GM23248 (cell line): ENCODE data around the gene PPFIA4. TPM values are rescaled to one million over a fixed set of nuclear protein-coding genes. Genes with fewer than 3 reads are reported as not detected.

ENCODE experiments used
- DNase-seq: peaks from one replicate; pipeline ENCODE4 v3.0.0-alpha.2; 2015
- H2AFZ ChIP-seq: fragments of 200-600 bp; sonication (generic); 2 replicates; pipeline ENCODE4 v1.6.1; 2016; ENCODE audit warnings: antibody characterized with exemption
- H3F3A ChIP-seq: fragments of 200-600 bp; sonication (generic); 2 replicates; pipeline ENCODE4 v1.6.1; 2016; ENCODE audit warnings: mild to moderate bottlenecking, antibody characterized with exemption, mixed run types; ENCODE audit not compliant: insufficient read depth
- H3K27ac ChIP-seq: fragments of 200-600 bp; sonication (generic); 2 replicates; pipeline ENCODE4 v1.5.1; 2016; ENCODE audit warnings: mild to moderate bottlenecking
- H3K27me3 ChIP-seq: fragments of 200-600 bp; sonication (generic); replicated peaks from 2 replicates; pipeline ENCODE4 v1.6.1; 2016; ENCODE audit warnings: mild to moderate bottlenecking; ENCODE audit not compliant: insufficient read depth
- H3K36me3 ChIP-seq: fragments of 200-600 bp; sonication (generic); 2 replicates; pipeline ENCODE4 v1.6.1; 2016; ENCODE audit warnings: low read depth, mild to moderate bottlenecking
- H3K4me1 ChIP-seq: fragments of 200-600 bp; sonication (generic); 2 replicates; pipeline ENCODE4 v1.6.1; 2016; ENCODE audit warnings: mild to moderate bottlenecking; ENCODE audit not compliant: insufficient read depth
- H3K4me2 ChIP-seq: fragments of 200-600 bp; sonication (generic); one replicate; pipeline ENCODE4 v1.6.1; 2016; ENCODE audit warnings: mild to moderate bottlenecking; ENCODE audit not compliant: unreplicated experiment
- H3K4me3 ChIP-seq: fragments of 200-600 bp; sonication (generic); 2 replicates; pipeline ENCODE4 v1.5.1; 2016; ENCODE audit warnings: mild to moderate bottlenecking
- H3K79me2 ChIP-seq: fragments of 200-600 bp; sonication (generic); 2 replicates; pipeline ENCODE4 v1.6.1; 2016; ENCODE audit warnings: mild to moderate bottlenecking; ENCODE audit not compliant: insufficient read depth
- H3K9ac ChIP-seq: fragments of 200-600 bp; sonication (generic); 2 replicates; pipeline ENCODE4 v1.6.1; 2016; ENCODE audit warnings: mild to moderate bottlenecking
- H3K9me2 ChIP-seq: fragments of 200-600 bp; sonication (generic); 2 replicates; pipeline ENCODE4 v1.6.1; 2016; ENCODE audit warnings: mixed run types, mild to moderate bottlenecking, moderate library complexity; ENCODE audit not compliant: insufficient read depth
- H3K9me3 ChIP-seq: fragments of 200-600 bp; sonication (generic); one replicate; pipeline ENCODE4 v1.6.1; 2017; ENCODE audit warnings: low read depth
- H4K20me1 ChIP-seq: fragments of 200-600 bp; sonication (generic); 2 replicates; pipeline ENCODE4 v1.6.0; 2016; ENCODE audit not compliant: insufficient read depth
- EZH2 ChIP-seq: fragments of 200-600 bp; sonication (generic); IDR thresholded peaks from 2 replicates; pipeline ENCODE4 v1.6.1; 2018; ENCODE audit warnings: antibody characterized with exemption, mild to moderate bottlenecking; ENCODE audit not compliant: insufficient read depth, poor library complexity, severe bottlenecking
- EZH2phosphoT487 ChIP-seq: fragments of 200-600 bp; sonication (generic); IDR thresholded peaks from 2 replicates; pipeline ENCODE4 v1.6.1; 2018; ENCODE audit warnings: antibody characterized with exemption, moderate library complexity, mild to moderate bottlenecking, low read depth; ENCODE audit not compliant: insufficient read depth
- WGBS, 2 experiments: methylation state at CpG; one replicate each; pipeline ENCODE4 v1.1.6; 2015 to 2017; ENCODE audit warnings: low lambda C conversion rate in 2 of 2, low coverage in 1 of 2; ENCODE audit errors: missing lambda C conversion rate in 2 of 2; 5-methylcytosine and 5-hydroxymethylcytosine counted together
- in situ Hi-C: fragments of 300-500 bp; cut with MboI; formaldehyde crosslinking; loops from 2 replicates; pipeline ENCODE4 v1.15.0; 2020
- polyA plus RNA-seq: library from polyadenylated mRNA; unstranded; fragments of >200 nt; fragmentation: Nextera tagmentation; extraction: Ambion mirVana; gene quantifications from 2 replicates; pipeline ENCODE4 v1.2.1, GENCODE V29; 2016
- total RNA-seq: library from RNA; depleted of rRNA; stranded (reverse); fragments of >200 nt; shearing (Covaris generic); gene quantifications from 2 replicates; pipeline ENCODE4 v1.2.3, GENCODE V29; 2014

PPFIA4 gene
- total and polyA plus RNA-seq, 2 experiments from 2014 or later: 4.9 to 13.6 TPM

GRCh38 chr1:203098914-203099520, 72.7 kb downstream of the PPFIA4 start:
- Histone ChIP-seq H3K9me3 (no peaks in the 10 kb centered on the region), H2AFZ (no peak overlapping the region), H3K4me3 (no peak overlapping the region), H3K27me3 (peaks cover 16% of the 10 kb centered on the region; the same call in 1 of the 2 replicates), H3K9ac (no peak overlapping the region), H3K79me2 (no peaks in the 10 kb centered on the region), H4K20me1 (no peaks in the 10 kb centered on the region), H3K36me3 (no peaks in the 10 kb centered on the region), H3K4me2 (no peak overlapping the region), H3K4me1 (no peaks in the 10 kb centered on the region), H3K27ac (no peak overlapping the region), H3K9me2 (no peaks in the 10 kb centered on the region), H3F3A (no peaks in the 10 kb centered on the region)
- TF ChIP-seq EZH2 (no peak), EZH2phosphoT487 (no peak)
- WGBS, 2 experiments: 39 to 47% methylated on average over 8 of the region's 8 CpGs
- DNase-seq: no peak
- in situ Hi-C loops: no loop called here

DNA sequence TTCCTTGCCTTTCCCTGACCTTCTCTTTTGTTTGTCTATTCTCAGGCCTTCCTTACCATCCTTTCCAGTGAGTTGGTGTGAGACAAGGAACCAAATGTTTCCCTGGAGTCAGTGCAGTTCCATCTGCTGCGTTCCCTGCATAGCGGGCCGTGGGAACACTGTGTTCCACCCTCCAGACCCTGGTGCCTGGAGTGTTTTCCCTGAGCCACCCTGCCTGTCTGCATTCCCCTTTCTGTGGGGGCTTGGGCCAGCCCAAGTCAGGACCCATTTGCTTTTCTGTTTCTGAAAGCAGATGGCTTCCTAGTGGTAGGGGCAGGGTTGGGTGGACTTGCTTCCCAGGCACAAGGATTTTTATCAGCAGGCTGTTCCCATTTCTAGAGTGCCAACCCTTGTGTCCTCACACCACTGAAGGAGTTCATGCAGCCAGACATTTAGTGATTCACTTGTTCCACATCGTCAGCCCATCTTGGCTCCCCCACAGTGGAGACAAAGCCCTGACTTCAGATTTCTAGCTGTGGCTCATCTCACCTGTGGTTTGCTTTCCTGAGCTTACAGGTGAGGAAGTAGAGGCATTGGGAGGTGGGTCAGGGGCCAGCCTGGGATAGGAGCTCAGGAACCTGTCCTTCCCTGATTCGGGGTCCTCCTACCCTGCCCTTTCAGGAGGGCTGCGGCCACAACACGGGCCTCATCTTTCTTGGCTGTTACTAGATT, 73.7 kb downstream of the PPFIA4 start:
- no peaks in the 10 kb centered on the region for H3K36me3 ChIP-seq
- H3K27me3 ChIP-seq: peaks cover 16% of the 10 kb centered on the region; the same call in 1 of the 2 replicates
- no peaks in the 10 kb centered on the region for H3F3A ChIP-seq
- H3K9me3 ChIP-seq: no peaks in the 10 kb centered on the region
- no peak overlapping the region for H3K4me3 ChIP-seq
- 61 to 63% methylated on average over 7 of the region's 7 CpGs for WGBS, 2 experiments
- no peak overlapping the region for H3K9ac ChIP-seq
- H3K9me2 ChIP-seq: no peaks in the 10 kb centered on the region
- in situ Hi-C loops: no loop called here
- no peaks in the 10 kb centered on the region for H3K4me1 ChIP-seq
- no peaks in the 10 kb centered on the region for H4K20me1 ChIP-seq
- H2AFZ ChIP-seq: no peak overlapping the region
- H3K27ac ChIP-seq: no peak overlapping the region
- H3K4me2 ChIP-seq: no peak overlapping the region
- H3K79me2 ChIP-seq: no peaks in the 10 kb centered on the region
- no peak for DNase-seq
- TF ChIP-seq EZH2 (no peak), EZH2phosphoT487 (no peak)

- Histone ChIP-seq H3K79me2 (no peaks in the 10 kb centered on the region), H4K20me1 (no peaks in the 10 kb centered on the region), H3K9me3 (no peaks in the 10 kb centered on the region), H3K9ac (no peak overlapping the region), H3K27me3 (peaks cover 18% of the 10 kb centered on the region; the same call in 1 of the 2 replicates), H3K27ac (no peak overlapping the region), H3K4me1 (no peaks in the 10 kb centered on the region), H3K4me2 (no peak overlapping the region), H2AFZ (no peak overlapping the region), H3K4me3 (no peak overlapping the region), H3K36me3 (no peaks in the 10 kb centered on the region), H3F3A (no peaks in the 10 kb centered on the region), H3K9me2 (no peaks in the 10 kb centered on the region)
- no peak for DNase-seq
- in situ Hi-C loops: no loop called here
- TF ChIP-seq EZH2: no peak
- no peak for TF ChIP-seq EZH2phosphoT487
These were observed 74.2 kb downstream of the PPFIA4 start for GRCh38 chr1:203100516-203100869.

DNA sequence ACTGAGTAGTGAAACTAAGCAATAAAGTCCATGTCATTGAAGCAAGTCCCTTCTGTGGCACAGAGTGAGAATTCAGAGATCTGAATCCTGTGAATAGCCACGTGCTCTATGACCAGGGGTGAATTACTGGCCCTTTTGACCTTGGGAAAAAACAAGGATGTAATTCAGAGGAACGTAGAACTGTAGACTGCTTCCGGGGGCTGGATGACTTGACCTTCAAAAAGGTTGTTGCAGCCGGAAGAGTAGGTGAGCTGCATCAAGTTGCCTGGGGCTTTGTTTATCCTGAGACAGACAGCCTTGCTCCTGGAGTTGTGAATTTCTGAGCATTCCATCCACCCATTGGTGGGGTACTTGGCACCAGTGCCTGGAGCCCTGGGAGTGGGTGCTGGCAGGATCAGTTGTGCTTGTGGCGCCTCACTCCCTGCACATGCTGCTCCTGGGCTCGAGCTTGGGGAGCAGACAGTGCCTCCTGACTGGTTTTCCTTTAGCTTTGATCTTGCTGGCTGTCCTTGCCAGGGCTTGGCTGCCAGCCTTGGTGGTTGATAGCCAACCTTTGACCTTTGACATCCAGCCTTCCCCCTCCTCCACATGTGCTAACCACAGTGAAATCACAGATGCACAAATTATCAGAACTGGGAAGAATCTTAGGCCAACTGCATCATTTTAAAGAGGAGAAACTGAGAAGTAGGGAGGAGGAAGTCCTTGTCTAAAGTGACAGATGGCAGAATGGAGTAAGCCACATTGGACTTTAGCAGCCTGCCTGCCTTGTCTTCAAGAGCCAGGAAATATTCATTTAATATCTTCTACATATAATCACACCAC, 75.7 kb downstream of the PPFIA4 start:
- Histone ChIP-seq H3K79me2 (no peaks in the 10 kb centered on the region), H3F3A (no peaks in the 10 kb centered on the region), H3K9me3 (no peaks in the 10 kb centered on the region), H2AFZ (no peak overlapping the region), H3K4me3 (no peak overlapping the region), H3K27me3 (peaks cover 32% of the 10 kb centered on the region), H3K9me2 (no peaks in the 10 kb centered on the region), H3K4me2 (no peak overlapping the region), H3K9ac (no peak overlapping the region), H4K20me1 (no peaks in the 10 kb centered on the region), H3K27ac (no peak overlapping the region), H3K4me1 (no peaks in the 10 kb centered on the region), H3K36me3 (no peaks in the 10 kb centered on the region)
- WGBS, 2 experiments: 33 to 44% methylated on average over 6 of the region's 6 CpGs
- no peak for DNase-seq
- TF ChIP-seq EZH2phosphoT487: no peak
- no peak for TF ChIP-seq EZH2
- in situ Hi-C loops: no loop called here
